ENCODE data around the gene LBR. TPM values are rescaled to one million over a fixed set of nuclear protein-coding genes. Genes with fewer than 3 reads are reported as not detected.
A peak's percentile ranks its signal among the peaks of the same experiment; 100 is the strongest.

LBR gene
- total RNA-seq, 1 donor from 2014 or later = 195 TPM

GRCh38 chr1:225458222-225458631, 30.4 kb upstream of the LBR start:
- intact Hi-C loops (cut with micrococcal nuclease) = no loop called here
- no peaks in the 10 kb centered on the region for H3K9me3 Mint-ChIP-seq
- no peak for DNase-seq
- H3K27me3 Mint-ChIP-seq = no peaks in the 10 kb centered on the region
- H3K36me3 Mint-ChIP-seq (ENCODE audit: low read depth) = peaks cover 3% of the 10 kb centered on the region
- H3K4me1 Mint-ChIP-seq = peaks cover 49% of the 10 kb centered on the region
- H3K27ac Mint-ChIP-seq = no peak overlapping the region
- no peak overlapping the region for H3K4me3 Mint-ChIP-seq

GRCh38 chr1:225454733-225455132, 26.9 kb upstream of the LBR start:
- Mint-ChIP-seq H3K27ac (peak overlapping the region; percentile 92), H3K4me3 (peak overlapping the region; percentile 75), H3K4me1 (peaks cover 41% of the 10 kb centered on the region), H3K27me3 (no peaks in the 10 kb centered on the region), H3K36me3 (ENCODE audit: low read depth) (peaks cover 3% of the 10 kb centered on the region), H3K9me3 (no peaks in the 10 kb centered on the region)
- peak; percentile 79 for DNase-seq
- intact Hi-C loops (cut with micrococcal nuclease) = loop anchor here (1.0 kb wide), 3 partner anchors 9 to 26 kb away; partner anchors contain the start of gene LBR

GRCh38 chr1:225453797-225454648, 26.2 kb upstream of the LBR start:
- Mint-ChIP-seq H3K4me3 (peak overlapping the region; percentile 75), H3K27me3 (no peaks in the 10 kb centered on the region), H3K4me1 (peaks cover 37% of the 10 kb centered on the region), H3K27ac (peak overlapping the region; percentile 92), H3K9me3 (no peaks in the 10 kb centered on the region), H3K36me3 (ENCODE audit: low read depth) (peaks cover 3% of the 10 kb centered on the region)
- intact Hi-C loops (cut with micrococcal nuclease) = loop anchor here (1.0 kb wide), 2 partner anchors 9 to 13 kb away; no protein-coding TSS in a partner anchor
- no peak for DNase-seq

GRCh38 chr1:225451840-225452515, 24.1 kb upstream of the LBR start:
- Mint-ChIP-seq H3K27ac (no peak overlapping the region), H3K27me3 (no peaks in the 10 kb centered on the region), H3K36me3 (ENCODE audit: low read depth) (peaks cover 3% of the 10 kb centered on the region), H3K4me3 (no peak overlapping the region), H3K9me3 (no peaks in the 10 kb centered on the region), H3K4me1 (peaks cover 35% of the 10 kb centered on the region)
- intact Hi-C loops (cut with micrococcal nuclease) = no loop called here
- DNase-seq = no peak

GRCh38 chr1:225451340-225451739, 23.5 kb upstream of the LBR start:
- Mint-ChIP-seq H3K4me3 (no peak overlapping the region), H3K36me3 (ENCODE audit: low read depth) (peaks cover 3% of the 10 kb centered on the region), H3K4me1 (peaks cover 38% of the 10 kb centered on the region), H3K9me3 (no peaks in the 10 kb centered on the region), H3K27me3 (no peaks in the 10 kb centered on the region), H3K27ac (no peak overlapping the region)
- intact Hi-C loops (cut with micrococcal nuclease) = no loop called here
- no peak for DNase-seq

- Mint-ChIP-seq H3K36me3 (ENCODE audit: low read depth) (peaks cover 3% of the 10 kb centered on the region), H3K4me1 (peaks cover 45% of the 10 kb centered on the region), H3K27me3 (no peaks in the 10 kb centered on the region), H3K27ac (no peak overlapping the region), H3K4me3 (no peak overlapping the region), H3K9me3 (no peaks in the 10 kb centered on the region)
- intact Hi-C loops (cut with micrococcal nuclease) = no loop called here
- no peak for DNase-seq
Observed at GRCh38 chr1:225450491-225451191, 22.8 kb upstream of the LBR start.

GRCh38 chr1:225449774-225450173, 21.9 kb upstream of the LBR start:
- H3K36me3 Mint-ChIP-seq (ENCODE audit: low read depth) = peaks cover under 1% of the 10 kb centered on the region
- peaks cover 2% of the 10 kb centered on the region for H3K27me3 Mint-ChIP-seq
- H3K4me3 Mint-ChIP-seq = no peak overlapping the region
- no peak for DNase-seq
- no peaks in the 10 kb centered on the region for H3K9me3 Mint-ChIP-seq
- H3K27ac Mint-ChIP-seq = peak overlapping the region; percentile 58
- H3K4me1 Mint-ChIP-seq = peaks cover 50% of the 10 kb centered on the region
- intact Hi-C loops (cut with micrococcal nuclease) = loop anchor here (10.0 kb wide), 2 partner anchors 955 to 1015 kb away; partner anchors contain the start of gene WDR26

- no peak for DNase-seq
- H3K9me3 Mint-ChIP-seq = no peaks in the 10 kb centered on the region
- intact Hi-C loops (cut with micrococcal nuclease) = loop anchor here (10.0 kb wide), 2 partner anchors 954 to 1014 kb away; partner anchors contain the start of gene WDR26
- peaks cover 2% of the 10 kb centered on the region for H3K27me3 Mint-ChIP-seq
- peaks cover 2% of the 10 kb centered on the region for H3K36me3 Mint-ChIP-seq (ENCODE audit: low read depth)
- peak overlapping the region; percentile 49 for H3K27ac Mint-ChIP-seq
- peaks cover 50% of the 10 kb centered on the region for H3K4me1 Mint-ChIP-seq
- no peak overlapping the region for H3K4me3 Mint-ChIP-seq
Observed at GRCh38 chr1:225449261-225449660, 21.4 kb upstream of the LBR start.

GRCh38 chr1:225448146-225448805, 20.4 kb upstream of the LBR start:
- intact Hi-C loops (cut with micrococcal nuclease) = loop anchor here (10.0 kb wide), 2 partner anchors 953 to 1013 kb away; partner anchors contain the start of gene WDR26
- H3K9me3 Mint-ChIP-seq = no peaks in the 10 kb centered on the region
- DNase-seq = no peak
- H3K27ac Mint-ChIP-seq = no peak overlapping the region
- H3K4me3 Mint-ChIP-seq = no peak overlapping the region
- peaks cover 2% of the 10 kb centered on the region for H3K27me3 Mint-ChIP-seq
- H3K36me3 Mint-ChIP-seq (ENCODE audit: low read depth) = peaks cover 2% of the 10 kb centered on the region
- H3K4me1 Mint-ChIP-seq = peaks cover 47% of the 10 kb centered on the region

GRCh38 chr1:225447650-225448089, 19.8 kb upstream of the LBR start:
- Mint-ChIP-seq H3K4me1 (peaks cover 52% of the 10 kb centered on the region), H3K9me3 (no peaks in the 10 kb centered on the region), H3K36me3 (ENCODE audit: low read depth) (peaks cover 2% of the 10 kb centered on the region), H3K27ac (peak overlapping the region; percentile 42), H3K27me3 (peaks cover 2% of the 10 kb centered on the region), H3K4me3 (no peak overlapping the region)
- intact Hi-C loops (cut with micrococcal nuclease) = loop anchor here (10.0 kb wide), 2 partner anchors 953 to 1013 kb away; partner anchors contain the start of gene WDR26
- no peak for DNase-seq

- Mint-ChIP-seq H3K36me3 (ENCODE audit: low read depth) (peaks cover 2% of the 10 kb centered on the region), H3K4me3 (no peak overlapping the region), H3K27me3 (peaks cover 2% of the 10 kb centered on the region), H3K27ac (no peak overlapping the region), H3K9me3 (no peaks in the 10 kb centered on the region), H3K4me1 (peaks cover 56% of the 10 kb centered on the region)
- DNase-seq = no peak
- intact Hi-C loops (cut with micrococcal nuclease) = loop anchor here (10.0 kb wide), 2 partner anchors 952 to 1012 kb away; partner anchors contain the start of gene WDR26
Observed at GRCh38 chr1:225446981-225447615, 19.3 kb upstream of the LBR start.

- peaks cover 61% of the 10 kb centered on the region for H3K4me1 Mint-ChIP-seq
- intact Hi-C loops (cut with micrococcal nuclease) = loop anchor here (10.0 kb wide), 2 partner anchors 952 to 1012 kb away; partner anchors contain the start of gene WDR26
- H3K36me3 Mint-ChIP-seq (ENCODE audit: low read depth) = peaks cover 2% of the 10 kb centered on the region
- no peak overlapping the region for H3K4me3 Mint-ChIP-seq
- peak overlapping the region; percentile 93 for H3K27ac Mint-ChIP-seq
- no peak for DNase-seq
- H3K27me3 Mint-ChIP-seq = peaks cover 2% of the 10 kb centered on the region
- H3K9me3 Mint-ChIP-seq = no peaks in the 10 kb centered on the region
Observed at GRCh38 chr1:225446595-225446960, 18.7 kb upstream of the LBR start.
